A673 (cell line): ENCODE results near the gene CNTN1.

Source experiments
- CTCF ChIP-seq: fragments of 300-800, 200-600 bp; sonication (generic); conservative IDR thresholded peaks from 2 replicates; pipeline ENCODE4 v1.5.1; 2017; ENCODE audit warnings: low read depth, mild to moderate bottlenecking, antibody characterized with exemption, low read length, moderate library complexity, mixed read lengths
- EZH2 ChIP-seq: fragments of 200-600 bp; sonication (generic); IDR thresholded peaks from 2 replicates; pipeline ENCODE4 v1.6.1; 2017; ENCODE audit warnings: borderline replicate concordance, low read depth, mild to moderate bottlenecking, mixed read lengths, antibody characterized with exemption, low read length; ENCODE audit not compliant: poor library complexity, severe bottlenecking

DNA sequence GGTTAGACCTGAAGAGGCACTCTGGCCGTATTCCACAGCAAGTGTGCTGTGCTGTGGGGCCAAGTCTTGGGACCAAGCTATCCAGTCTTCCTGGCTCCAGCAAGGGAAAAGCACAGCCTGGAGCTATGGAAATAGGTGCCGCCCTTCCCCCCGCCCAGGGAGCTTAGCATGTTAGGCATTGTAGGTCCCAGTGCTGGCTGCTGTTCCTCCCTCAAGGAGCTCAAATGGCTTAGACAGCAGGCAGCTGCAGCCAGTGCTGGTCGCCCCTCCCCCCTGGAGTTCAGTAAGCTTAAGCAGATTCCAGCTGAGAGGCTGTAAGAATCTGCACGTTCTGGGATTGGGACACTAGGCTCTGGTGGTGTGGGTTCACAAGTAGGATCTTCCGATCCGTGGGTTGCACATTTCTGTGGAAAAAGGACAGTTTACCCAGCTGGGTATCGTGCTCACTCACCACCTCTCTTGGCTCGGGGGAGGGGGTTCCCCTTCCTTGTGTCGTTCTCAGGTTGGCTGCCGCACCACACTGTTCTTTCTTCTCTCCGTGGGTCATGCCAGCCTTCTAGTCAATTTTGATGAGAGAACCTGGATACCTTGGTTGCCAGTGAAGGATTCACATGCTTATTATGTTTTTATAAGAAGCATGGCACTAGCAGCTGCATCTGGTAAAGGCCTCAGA lies 127.3 kb downstream of the CNTN1 start:
- TF ChIP-seq CTCF (no peak), EZH2 (no peak)
